GM21619 (cell line): Measurements from ENCODE around the gene MAGI1.

Experiments used
- ATAC-seq: cut with Tn5 transposase; IDR thresholded peaks from one replicate; pipeline ENCODE4 v1.9.1; 2021; ENCODE audit not compliant: unreplicated experiment

MAGI1 gene

GRCh38 chr3:65478551-65479500, 559.9 kb downstream of the MAGI1 start:
- no peak for ATAC-seq

GRCh38 chr3:65473736-65474135, 565.0 kb downstream of the MAGI1 start:
- no peak for ATAC-seq

GRCh38 chr3:65472501-65472900, 566.2 kb downstream of the MAGI1 start:
- ATAC-seq = no peak

GRCh38 chr3:65466300-65466988, 572.3 kb downstream of the MAGI1 start:
- ATAC-seq = no peak

GRCh38 chr3:65449841-65450428, 588.8 kb downstream of the MAGI1 start:
- ATAC-seq = no peak

DNA sequence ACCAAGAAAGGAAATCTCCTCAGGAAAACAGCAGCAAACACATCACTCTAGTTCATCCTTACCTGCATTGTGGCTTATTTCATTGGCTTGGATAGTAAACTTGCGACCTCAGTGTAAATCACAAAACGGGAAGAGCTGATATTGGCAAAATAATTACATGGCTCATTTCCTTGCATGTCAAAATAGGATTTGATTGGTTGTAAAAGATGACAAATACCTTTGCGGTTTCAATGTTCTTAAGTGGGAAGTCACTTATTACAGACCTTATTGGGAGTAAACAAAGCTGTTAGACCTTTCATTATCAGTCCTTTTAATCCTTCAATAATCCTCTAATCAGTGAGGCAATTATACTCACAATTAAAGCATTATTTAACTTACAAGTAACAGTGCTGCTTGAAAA, 590.6 kb downstream of the MAGI1 start:
- no peak for ATAC-seq

DNA sequence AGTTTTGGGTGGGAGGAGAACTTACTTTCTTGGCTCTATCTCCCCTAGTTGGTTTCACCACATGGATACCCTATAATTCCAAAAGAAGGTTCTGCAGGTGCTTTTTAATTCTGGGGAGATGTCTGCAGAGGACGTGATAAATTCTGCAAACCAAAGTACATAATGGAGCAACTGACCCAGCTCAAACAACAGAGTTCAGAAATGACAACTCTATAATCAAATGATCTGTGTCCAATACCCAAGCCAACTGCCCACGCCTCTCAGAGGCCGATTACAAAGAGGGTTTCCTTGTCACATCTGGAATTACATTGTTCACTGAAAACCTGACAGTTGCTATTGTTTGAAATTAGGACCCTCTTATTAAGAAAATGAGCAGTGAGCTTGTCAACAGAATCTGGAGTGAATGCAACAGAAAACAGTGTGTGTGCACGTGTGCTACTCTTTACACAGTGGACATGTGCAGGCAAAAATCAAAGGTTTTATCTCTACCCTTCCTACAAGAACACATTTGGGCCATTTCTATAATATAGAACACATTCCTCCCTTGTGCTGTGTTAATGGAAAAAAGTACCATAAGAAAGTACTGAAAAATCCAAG, 593.0 kb downstream of the MAGI1 start:
- no peak for ATAC-seq

- ATAC-seq = no peak
These were observed 594.3 kb downstream of the MAGI1 start for GRCh38 chr3:65444447-65444815.

DNA sequence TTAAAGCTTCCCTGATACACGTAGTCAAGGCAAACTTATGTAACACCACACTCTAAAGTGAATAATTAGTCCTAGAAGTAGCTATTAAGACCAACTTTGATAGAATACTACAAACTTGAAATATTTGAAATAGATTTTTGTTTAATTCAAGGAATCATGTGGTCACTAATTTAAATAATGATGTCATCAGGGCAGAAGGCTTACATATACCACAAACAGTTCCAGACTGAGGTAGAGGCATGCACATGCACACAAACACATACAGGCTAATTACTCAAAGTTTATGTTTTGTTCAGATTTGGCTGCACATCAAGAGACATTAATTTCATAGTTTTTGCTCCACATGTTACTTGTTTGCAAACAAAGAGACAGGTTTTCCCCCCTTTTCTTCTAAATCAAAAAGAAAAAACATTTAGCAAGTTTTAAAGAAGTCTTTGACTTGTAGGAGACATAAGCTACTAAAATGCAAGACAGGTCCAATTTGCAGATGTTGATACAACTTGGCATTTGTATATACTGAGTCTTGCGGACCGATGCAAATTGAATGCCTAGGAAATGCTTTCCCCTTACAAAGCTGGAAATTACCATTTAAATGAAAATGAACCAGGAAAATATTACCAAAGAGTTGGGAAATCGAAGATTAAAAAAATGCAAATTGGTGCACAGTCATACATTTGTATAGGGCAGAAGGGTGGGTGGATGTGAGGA, 594.8 kb downstream of the MAGI1 start:
- no peak for ATAC-seq

DNA sequence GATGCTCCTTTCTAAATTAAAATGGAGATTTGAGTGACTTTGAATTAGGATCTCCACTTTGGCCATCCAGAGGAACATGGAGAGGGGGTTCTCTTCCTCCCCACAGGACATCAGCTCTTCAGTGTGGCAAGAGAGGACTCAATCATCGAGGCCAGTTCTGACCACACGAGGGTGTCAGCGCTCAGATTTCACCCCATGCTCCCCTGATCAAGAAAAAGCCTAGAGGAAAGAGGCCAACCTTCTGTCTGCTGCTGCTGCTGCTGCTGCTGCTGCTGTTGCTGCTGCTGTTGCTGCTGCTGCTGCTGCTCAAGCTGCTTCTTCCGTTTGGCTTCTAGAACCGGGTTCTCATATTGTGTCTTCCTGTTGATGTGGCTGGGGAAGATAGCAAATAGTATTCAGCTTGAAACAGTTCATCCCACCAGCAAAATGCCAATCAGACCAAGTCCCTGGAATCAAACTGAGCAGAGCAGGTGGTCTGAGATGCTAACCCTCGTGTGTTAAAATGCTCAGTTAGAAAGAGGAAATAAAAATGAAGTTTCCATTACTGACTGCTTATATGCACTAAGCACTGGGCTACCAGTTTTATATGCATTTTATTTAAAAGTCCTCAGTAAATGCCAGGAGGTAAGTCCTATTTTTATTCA, 599.0 kb downstream of the MAGI1 start:
- ATAC-seq = no peak

DNA sequence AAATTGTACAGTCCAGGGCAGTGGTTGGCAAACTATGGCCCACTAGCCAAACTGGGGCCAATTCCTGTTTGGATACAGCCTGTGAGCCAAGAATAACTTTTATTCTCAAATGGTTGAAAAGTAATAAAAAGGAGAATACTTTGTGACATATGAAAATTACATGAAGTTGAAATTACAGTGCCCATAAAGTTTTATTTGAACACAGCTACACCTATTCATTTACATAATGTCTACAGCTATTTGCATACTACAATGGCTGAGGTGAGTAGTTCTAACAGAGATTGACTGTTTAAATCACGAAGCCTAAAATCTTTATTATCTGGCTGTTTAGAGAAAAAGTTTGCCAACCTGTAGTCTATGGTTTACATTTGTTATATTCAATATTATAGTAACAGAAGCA, 600.1 kb downstream of the MAGI1 start:
- ATAC-seq = no peak

DNA sequence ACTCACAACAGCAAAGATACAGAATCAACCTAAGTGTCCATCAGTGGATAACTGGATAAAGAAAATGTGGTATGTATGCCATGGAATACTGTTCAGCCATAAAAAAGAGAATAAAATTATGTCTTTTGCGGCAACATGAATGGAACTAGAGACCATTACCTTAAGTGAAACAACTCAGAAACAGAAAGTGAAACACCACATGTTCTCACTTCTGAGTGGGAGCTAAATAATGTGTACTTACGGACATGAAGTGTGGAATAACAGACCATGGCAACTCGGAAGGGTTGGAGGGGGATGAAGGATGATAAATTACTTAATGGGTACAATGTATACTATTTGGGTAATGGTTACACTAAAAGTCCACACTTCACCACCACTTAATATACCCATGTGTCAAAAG, 600.6 kb downstream of the MAGI1 start:
- no peak for ATAC-seq

DNA sequence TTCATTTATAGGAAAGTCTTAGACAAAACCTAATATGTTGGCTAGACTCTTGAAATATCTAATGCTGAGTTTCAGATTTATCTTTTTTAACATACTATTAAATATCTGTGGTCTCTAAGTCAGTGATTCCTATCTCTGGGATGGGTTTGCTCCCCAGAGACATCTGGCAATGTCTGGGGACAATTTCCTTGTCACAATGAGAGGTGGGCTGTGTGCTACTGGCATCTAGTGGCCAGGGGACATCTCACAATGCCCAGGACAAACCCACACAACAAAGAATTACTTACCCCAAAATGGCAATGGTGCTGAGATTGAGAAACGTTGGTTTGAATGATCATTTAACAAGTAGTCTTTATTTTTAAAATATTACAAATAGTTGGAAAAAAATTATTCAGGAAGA, 602.1 kb downstream of the MAGI1 start:
- ATAC-seq = no peak

- ATAC-seq = no peak
These were observed 605.2 kb downstream of the MAGI1 start for GRCh38 chr3:65433480-65433879.

DNA sequence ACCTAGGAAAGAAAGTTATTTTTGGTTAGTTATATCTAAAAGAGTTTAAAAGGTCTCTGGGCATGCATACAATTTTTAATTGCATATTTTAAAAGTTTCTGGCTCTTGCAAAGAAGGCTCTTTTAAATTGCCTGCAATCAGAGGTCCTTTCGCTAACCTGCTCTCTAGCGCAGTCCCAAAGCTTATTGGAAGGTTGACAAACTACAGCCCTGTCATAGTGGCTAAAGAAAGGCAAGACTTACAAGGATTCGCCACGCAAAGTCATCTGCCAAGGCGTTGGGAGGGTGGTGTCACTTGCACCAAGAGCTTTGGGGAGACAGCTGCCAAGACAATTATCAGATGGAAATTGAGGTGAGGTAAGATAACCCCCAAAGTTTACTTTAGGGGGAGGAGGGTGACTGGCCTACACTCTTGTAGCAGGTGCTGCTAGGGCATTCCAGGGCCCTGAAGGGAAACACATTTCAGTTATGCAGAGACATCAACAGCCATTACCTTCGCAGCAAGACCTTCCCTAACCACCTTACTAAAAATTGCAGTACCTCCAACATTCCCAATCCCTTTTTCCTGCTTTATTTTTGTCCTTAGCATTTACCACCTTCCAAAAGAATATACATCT, 606.2 kb downstream of the MAGI1 start:
- ATAC-seq = no peak

GRCh38 chr3:65425880-65426279, 612.8 kb downstream of the MAGI1 start:
- no peak for ATAC-seq

DNA sequence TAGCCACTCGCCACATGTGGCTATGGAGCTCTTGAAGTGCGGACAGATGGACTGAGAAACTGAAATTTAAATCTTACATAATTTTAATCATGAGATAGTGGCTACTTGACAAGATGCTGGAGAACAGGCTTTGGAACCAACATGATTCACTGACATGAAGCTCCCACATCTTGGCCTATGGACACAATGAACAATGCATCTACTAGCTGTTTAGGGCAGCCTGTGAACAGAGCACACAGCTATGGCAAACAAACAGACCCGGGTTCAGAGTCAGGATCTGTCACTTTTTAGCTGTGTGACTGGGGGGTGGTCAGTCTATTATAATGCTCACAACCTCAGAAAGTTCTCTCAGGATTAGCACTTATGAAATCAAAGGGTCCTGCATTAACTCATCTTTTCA, 616.6 kb downstream of the MAGI1 start:
- no peak for ATAC-seq

DNA sequence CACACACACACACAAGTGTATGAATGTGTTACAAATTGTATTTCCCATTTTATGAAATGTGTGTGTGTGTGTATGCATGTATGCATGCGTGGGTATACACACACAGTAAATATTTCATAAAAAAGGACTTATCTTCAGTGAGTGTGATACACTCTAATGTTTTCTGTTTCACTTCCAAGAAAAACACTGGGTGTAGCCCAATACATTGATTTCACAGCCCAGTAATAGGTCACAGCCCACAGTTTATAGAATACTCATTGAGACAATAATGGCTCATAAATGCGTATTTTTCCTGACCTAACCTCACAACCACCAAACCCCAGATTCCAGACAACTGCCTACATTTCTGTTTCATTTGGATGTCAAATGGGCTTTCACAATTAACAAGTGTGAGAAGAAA, 619.5 kb downstream of the MAGI1 start:
- ATAC-seq = no peak

- no peak for ATAC-seq
These were observed 624.8 kb downstream of the MAGI1 start for GRCh38 chr3:65413891-65414290.

DNA sequence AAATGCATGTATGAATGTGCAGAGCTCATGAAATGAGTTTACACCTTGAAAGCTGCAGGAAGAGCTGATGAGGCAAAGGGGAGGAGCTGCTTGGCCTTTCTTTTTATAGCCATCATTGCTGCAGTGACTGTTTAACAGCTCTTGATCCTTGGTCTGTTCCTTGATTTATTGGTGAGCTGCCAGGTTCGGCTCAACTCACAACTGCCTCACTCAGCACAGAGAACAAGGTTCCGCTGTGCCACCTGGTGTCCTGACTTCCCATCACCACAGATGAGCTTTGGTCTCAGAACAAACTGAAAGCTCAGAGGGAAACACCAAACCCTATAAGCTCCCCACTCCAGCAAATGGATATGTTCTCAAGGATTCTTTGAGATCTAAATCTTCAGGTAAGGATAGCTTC, 626.1 kb downstream of the MAGI1 start:
- no peak for ATAC-seq
